ENCODE results near the gene CYP4F2.

CYP4F2 gene

DNA sequence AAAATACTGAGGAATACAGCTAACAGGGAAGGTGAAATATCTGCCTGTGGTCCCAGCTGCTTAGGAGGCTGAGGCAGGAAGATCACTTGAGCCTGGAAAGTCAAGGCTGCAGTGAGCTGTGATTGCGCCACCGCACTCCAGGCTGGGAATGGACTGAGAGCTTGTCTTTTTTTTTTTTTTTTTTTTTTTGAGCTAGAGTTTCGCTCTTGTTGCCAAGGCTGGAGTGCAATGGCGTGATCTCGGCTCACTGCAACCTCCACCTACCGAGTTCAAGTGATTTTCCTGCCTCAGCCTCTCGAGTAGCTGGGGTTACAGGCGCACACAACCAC is 54.0 kb downstream of the CYP4F2 start:
- peak; percentile 34; the same call in 1 of the 2 replicates for TF ChIP-seq CEBPB (IDR thresholded peaks at IDR 0.05)

DNA sequence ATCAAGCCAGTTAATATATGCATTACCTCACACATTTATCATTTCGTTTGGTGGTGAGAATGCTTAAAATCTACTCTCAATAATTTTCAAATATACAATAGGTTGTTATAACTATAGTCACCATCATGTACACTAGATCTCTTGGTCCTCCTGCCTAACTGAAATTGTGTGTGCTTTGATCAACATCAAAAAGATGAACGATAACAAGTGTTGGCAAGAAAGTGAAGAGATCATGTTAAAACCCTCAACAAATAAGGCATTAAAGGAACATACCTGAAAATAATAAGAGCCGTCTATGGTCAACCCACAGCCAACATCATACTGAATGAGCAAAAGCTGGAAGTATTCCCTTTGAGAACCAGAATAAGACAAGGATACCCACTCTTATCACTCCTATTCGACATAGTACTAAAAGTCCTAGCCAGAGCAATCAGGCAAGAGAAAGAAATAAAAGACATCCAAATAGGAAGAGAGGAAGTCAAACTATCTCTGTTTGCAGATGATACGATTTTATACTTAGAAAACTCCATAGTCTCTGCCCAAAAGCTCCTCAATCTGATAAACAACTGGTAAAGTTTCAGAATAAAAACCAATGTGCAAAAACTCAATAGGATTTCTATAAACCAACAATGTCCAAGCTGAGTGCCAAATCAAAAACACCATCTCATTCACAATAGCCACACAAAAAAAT is 54.5 kb downstream of the CYP4F2 start:
- TF ChIP-seq, protein P1, sequence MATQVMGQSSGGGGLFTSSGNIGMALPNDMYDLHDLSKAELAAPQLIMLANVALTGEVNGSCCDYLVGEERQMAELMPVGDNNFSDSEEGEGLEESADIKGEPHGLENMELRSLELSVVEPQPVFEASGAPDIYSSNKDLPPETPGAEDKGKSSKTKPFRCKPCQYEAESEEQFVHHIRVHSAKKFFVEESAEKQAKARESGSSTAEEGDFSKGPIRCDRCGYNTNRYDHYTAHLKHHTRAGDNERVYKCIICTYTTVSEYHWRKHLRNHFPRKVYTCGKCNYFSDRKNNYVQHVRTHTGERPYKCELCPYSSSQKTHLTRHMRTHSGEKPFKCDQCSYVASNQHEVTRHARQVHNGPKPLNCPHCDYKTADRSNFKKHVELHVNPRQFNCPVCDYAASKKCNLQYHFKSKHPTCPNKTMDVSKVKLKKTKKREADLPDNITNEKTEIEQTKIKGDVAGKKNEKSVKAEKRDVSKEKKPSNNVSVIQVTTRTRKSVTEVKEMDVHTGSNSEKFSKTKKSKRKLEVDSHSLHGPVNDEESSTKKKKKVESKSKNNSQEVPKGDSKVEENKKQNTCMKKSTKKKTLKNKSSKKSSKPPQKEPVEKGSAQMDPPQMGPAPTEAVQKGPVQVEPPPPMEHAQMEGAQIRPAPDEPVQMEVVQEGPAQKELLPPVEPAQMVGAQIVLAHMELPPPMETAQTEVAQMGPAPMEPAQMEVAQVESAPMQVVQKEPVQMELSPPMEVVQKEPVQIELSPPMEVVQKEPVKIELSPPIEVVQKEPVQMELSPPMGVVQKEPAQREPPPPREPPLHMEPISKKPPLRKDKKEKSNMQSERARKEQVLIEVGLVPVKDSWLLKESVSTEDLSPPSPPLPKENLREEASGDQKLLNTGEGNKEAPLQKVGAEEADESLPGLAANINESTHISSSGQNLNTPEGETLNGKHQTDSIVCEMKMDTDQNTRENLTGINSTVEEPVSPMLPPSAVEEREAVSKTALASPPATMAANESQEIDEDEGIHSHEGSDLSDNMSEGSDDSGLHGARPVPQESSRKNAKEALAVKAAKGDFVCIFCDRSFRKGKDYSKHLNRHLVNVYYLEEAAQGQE (IDR thresholded peaks at IDR 0.05; ENCODE audit: low read depth) = no peak
- TF ChIP-seq ZBTB7A (IDR thresholded peaks at IDR 0.05; ENCODE audit: low read depth) = no peak
- TF ChIP-seq EGR1 (IDR thresholded peaks at IDR 0.05) = no peak
- no peak for TF ChIP-seq YY1 (IDR thresholded peaks at IDR 0.05; ENCODE audit: low read depth)
- no peak for TF ChIP-seq EP300 (IDR thresholded peaks at IDR 0.05; ENCODE audit: borderline replicate concordance)

DNA sequence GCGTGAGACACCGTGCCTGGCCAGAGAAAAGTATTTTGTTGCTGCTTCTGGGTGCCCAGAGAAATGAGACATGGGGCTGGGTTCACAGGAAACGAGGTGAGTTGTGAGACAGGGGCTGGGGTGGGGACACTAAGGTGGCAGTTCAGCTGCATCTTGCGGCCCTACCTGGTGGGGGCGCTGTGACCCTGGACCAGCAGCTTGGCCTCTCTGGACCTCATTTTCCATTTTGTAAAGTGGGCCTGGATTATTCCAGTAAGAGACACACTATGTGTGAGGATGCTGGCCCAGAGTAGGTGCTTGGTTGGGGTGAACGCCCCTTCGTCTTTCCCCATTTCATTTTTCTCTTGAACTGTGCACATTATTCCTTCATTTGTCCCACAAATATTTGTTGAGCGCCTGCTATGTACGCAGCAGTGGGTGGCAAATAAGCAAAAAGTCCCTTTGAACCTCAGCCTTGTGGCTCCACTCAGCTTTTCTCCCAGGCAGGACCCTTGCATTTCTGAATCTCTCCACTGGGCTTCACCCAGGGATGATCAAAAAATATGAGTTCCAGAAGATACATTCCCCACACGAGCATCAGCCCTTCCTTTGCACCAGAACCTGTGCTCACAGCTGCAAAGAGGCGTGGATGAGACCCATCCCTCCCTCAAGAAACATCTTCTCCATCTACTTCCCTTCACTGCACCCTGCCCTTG is 55.9 kb downstream of the CYP4F2 start:
- TF ChIP-seq, protein P2, sequence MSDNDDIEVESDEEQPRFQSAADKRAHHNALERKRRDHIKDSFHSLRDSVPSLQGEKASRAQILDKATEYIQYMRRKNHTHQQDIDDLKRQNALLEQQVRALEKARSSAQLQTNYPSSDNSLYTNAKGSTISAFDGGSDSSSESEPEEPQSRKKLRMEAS (IDR thresholded peaks at IDR 0.05) = no peak

DNA sequence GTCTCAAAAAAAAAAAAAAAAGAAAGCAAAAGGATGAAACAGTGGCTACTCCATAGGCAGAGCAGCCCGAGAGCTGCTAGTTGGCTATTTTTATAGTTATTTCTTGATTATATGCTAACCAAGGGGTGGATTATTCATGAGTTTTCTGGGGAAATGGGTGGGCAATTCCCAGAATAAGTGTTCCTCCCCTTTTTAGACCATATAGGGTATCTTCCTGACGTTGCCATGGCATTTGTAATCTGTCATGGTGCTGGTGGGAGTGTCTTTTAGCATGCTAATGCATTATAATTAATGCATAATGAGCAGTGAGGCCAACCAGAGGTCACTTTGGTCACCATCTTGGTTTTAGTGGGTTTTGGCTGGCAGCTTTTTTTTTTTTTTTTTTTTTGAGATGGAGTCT is 57.0 kb downstream of the CYP4F2 start:
- no peak for TF ChIP-seq NFIC (IDR thresholded peaks at IDR 0.05)
- TF ChIP-seq, protein P1 (IDR thresholded peaks at IDR 0.05; ENCODE audit: low read depth) = no peak
- TF ChIP-seq, protein P3, sequence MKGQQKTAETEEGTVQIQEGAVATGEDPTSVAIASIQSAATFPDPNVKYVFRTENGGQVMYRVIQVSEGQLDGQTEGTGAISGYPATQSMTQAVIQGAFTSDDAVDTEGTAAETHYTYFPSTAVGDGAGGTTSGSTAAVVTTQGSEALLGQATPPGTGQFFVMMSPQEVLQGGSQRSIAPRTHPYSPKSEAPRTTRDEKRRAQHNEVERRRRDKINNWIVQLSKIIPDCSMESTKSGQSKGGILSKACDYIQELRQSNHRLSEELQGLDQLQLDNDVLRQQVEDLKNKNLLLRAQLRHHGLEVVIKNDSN (IDR thresholded peaks at IDR 0.05) = no peak
- no peak for TF ChIP-seq TEAD4 (IDR thresholded peaks at IDR 0.05)
- no peak for TF ChIP-seq TAF1 (IDR thresholded peaks at IDR 0.05; ENCODE audit: low read depth)
- no peak for TF ChIP-seq FOXM1 (IDR thresholded peaks at IDR 0.05; ENCODE audit: borderline replicate concordance, low read depth)
- no peak for TF ChIP-seq EGR1 (IDR thresholded peaks at IDR 0.05)
- TF ChIP-seq YY1 (IDR thresholded peaks at IDR 0.05; ENCODE audit: low read depth) = no peak
- TF ChIP-seq, protein P2 (IDR thresholded peaks at IDR 0.05) = no peak
- TF ChIP-seq CREB1 (IDR thresholded peaks at IDR 0.05; ENCODE audit: low read depth) = no peak
- TF ChIP-seq ZBTB7A (IDR thresholded peaks at IDR 0.05; ENCODE audit: low read depth) = no peak
- TF ChIP-seq TCF12 (IDR thresholded peaks at IDR 0.05; ENCODE audit: low read depth) = no peak
- no peak for TF ChIP-seq EP300 (IDR thresholded peaks at IDR 0.05; ENCODE audit: borderline replicate concordance)
- no peak for TF ChIP-seq RAD21 (IDR thresholded peaks at IDR 0.05; ENCODE audit: low read depth)
- no peak for TF ChIP-seq CEBPB (IDR thresholded peaks at IDR 0.05)

DNA sequence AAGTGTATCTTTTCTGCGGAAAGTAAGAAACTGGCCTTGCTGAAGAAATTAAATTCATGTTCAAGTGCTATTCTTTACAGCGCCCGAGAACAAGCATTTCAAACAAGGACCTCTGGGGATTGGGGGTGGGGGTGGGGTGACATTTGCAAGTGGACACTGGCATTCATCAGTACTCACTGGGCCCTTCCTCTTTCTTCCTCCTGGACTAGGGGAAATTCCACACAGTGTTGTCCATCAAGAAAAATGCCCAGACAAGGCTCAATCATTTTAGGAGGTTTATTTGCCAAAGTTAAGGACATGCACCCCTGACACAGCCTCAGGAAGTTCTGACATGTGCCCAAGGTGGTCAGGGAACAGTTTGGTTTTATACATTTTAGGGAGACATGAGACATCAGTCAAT is 59.5 kb downstream of the CYP4F2 start:
- TF ChIP-seq, protein P1 (IDR thresholded peaks at IDR 0.05; ENCODE audit: low read depth) = no peak
- TF ChIP-seq EGR1 (IDR thresholded peaks at IDR 0.05) = no peak
- no peak for TF ChIP-seq TCF12 (IDR thresholded peaks at IDR 0.05; ENCODE audit: low read depth)
- TF ChIP-seq EP300 (IDR thresholded peaks at IDR 0.05; ENCODE audit: borderline replicate concordance) = no peak

Data from Ishikawa (cell line).